Mesendoderm (in vitro differentiated cells): Measurements from ENCODE around the gene KAT6B.

Experiments used
- DNase-seq: peaks from one replicate; pipeline ENCODE4 v3.0.0; 2013
- H2AK5ac ChIP-seq: 2 replicates; pipeline ENCODE4 v1.6.1; 2013; ENCODE audit warnings: low read length, inconsistent platforms
- H2BK120ac ChIP-seq: 2 replicates; pipeline ENCODE4 v1.6.1; 2013; ENCODE audit warnings: low read depth, mild to moderate bottlenecking, low read length, moderate library complexity, mixed read lengths
- H2BK15ac ChIP-seq: replicated peaks from 2 replicates; pipeline ENCODE4 v1.6.1; 2013; ENCODE audit warnings: low read depth, mild to moderate bottlenecking, moderate library complexity
- H2BK5ac ChIP-seq: 2 replicates; pipeline ENCODE4 v1.6.1; 2013; ENCODE audit warnings: low read length, inconsistent platforms
- H3K18ac ChIP-seq: 2 replicates; pipeline ENCODE4 v1.6.1; 2013; ENCODE audit warnings: mild to moderate bottlenecking, low read length, mixed read lengths
- H3K23ac ChIP-seq: one replicate; pipeline ENCODE4 v1.6.1; 2013; ENCODE audit warnings: low read length
- H3K27ac ChIP-seq: 2 replicates; pipeline ENCODE4 v1.5.1; 2013; ENCODE audit warnings: low read depth, mild to moderate bottlenecking, inconsistent platforms, low read length, moderate library complexity
- H3K27me3 ChIP-seq: 2 replicates; pipeline ENCODE4 v1.6.1; 2013; ENCODE audit warnings: low read length, control low read depth, mild to moderate bottlenecking, inconsistent platforms; ENCODE audit not compliant: insufficient read depth, poor library complexity
- H3K36me3 ChIP-seq: 2 replicates; pipeline ENCODE4 v1.6.1; 2013; ENCODE audit warnings: low read length, inconsistent platforms; ENCODE audit not compliant: control insufficient read depth, insufficient read depth
- H3K4ac ChIP-seq: one replicate; pipeline ENCODE4 v1.6.1; 2013; ENCODE audit warnings: low read depth, mild to moderate bottlenecking, low read length, moderate library complexity
- H3K4me1 ChIP-seq: 2 replicates; pipeline ENCODE4 v1.6.1; 2013; ENCODE audit warnings: low read depth, low read length, inconsistent platforms; ENCODE audit not compliant: control insufficient read depth
- H3K4me2 ChIP-seq: 2 replicates; pipeline ENCODE4 v1.6.1; 2013; ENCODE audit warnings: low read length
- H3K4me3 ChIP-seq: 2 replicates; pipeline ENCODE4 v1.5.1; 2013; ENCODE audit warnings: mild to moderate bottlenecking, low read length
- H3K56ac ChIP-seq: one replicate; pipeline ENCODE4 v1.6.1; 2013; ENCODE audit warnings: low read length
- H3K79me1 ChIP-seq: 2 replicates; pipeline ENCODE4 v1.6.1; 2013; ENCODE audit warnings: low read length, inconsistent platforms
- H3K79me2 ChIP-seq: 2 replicates; pipeline ENCODE4 v1.6.1; 2013; ENCODE audit warnings: mild to moderate bottlenecking, low read length; ENCODE audit not compliant: control insufficient read depth, insufficient read depth
- H3K9ac ChIP-seq: 2 replicates; pipeline ENCODE4 v1.6.1; 2013; ENCODE audit warnings: low read length, inconsistent platforms
- H4K5ac ChIP-seq: one replicate; pipeline ENCODE4 v1.6.1; 2013; ENCODE audit warnings: low read length
- H4K8ac ChIP-seq: one replicate; pipeline ENCODE4 v1.6.1; 2013; ENCODE audit warnings: low read depth, mild to moderate bottlenecking, control low read depth, low read length, moderate library complexity
- WGBS: extraction: QIAGEN DNeasy Blood & Tissue Kit; methylation state at CpG from one replicate; pipeline ENCODE4 v1.1.7; 2013; ENCODE audit warnings: low lambda C conversion rate, missing lambda C conversion rate; ENCODE audit not compliant: insufficient coverage; ENCODE audit errors: extremely low coverage; 5-methylcytosine and 5-hydroxymethylcytosine counted together

KAT6B gene

GRCh38 chr10:74877898-74878297, 51.5 kb downstream of the KAT6B start:
- Histone ChIP-seq H3K18ac (no peak overlapping the region), H3K79me1 (no peaks in the 10 kb centered on the region), H4K8ac (no peak overlapping the region), H3K4me2 (no peak overlapping the region), H3K23ac (no peak overlapping the region), H2AK5ac (no peak overlapping the region), H3K9ac (no peak overlapping the region), H4K5ac (no peak overlapping the region), H3K56ac (no peak overlapping the region), H3K79me2 (no peaks in the 10 kb centered on the region), H3K27ac (no peak overlapping the region), H3K4ac (no peak overlapping the region), H2BK15ac (no peak overlapping the region), H3K4me1 (no peaks in the 10 kb centered on the region), H2BK5ac (no peak overlapping the region), H3K27me3 (no peaks in the 10 kb centered on the region), H2BK120ac (no peak overlapping the region), H3K4me3 (no peak overlapping the region), H3K36me3 (no peaks in the 10 kb centered on the region)
- no peak for DNase-seq

GRCh38 chr10:74880041-74880440, 53.6 kb downstream of the KAT6B start:
- no peak overlapping the region for H2AK5ac ChIP-seq
- H3K4me2 ChIP-seq, result no peak overlapping the region
- no peak overlapping the region for H4K8ac ChIP-seq
- H2BK15ac ChIP-seq, result no peak overlapping the region
- H4K5ac ChIP-seq, result no peak overlapping the region
- WGBS, result no CpG with 5 or more reads among the region's 3 CpGs
- no peaks in the 10 kb centered on the region for H3K79me1 ChIP-seq
- no peak overlapping the region for H3K4me3 ChIP-seq
- no peak overlapping the region for H2BK5ac ChIP-seq
- H3K23ac ChIP-seq, result no peak overlapping the region
- no peaks in the 10 kb centered on the region for H3K36me3 ChIP-seq
- H3K18ac ChIP-seq, result no peak overlapping the region
- no peak overlapping the region for H2BK120ac ChIP-seq
- no peak overlapping the region for H3K27ac ChIP-seq
- H3K4ac ChIP-seq, result no peak overlapping the region
- no peaks in the 10 kb centered on the region for H3K27me3 ChIP-seq
- no peaks in the 10 kb centered on the region for H3K4me1 ChIP-seq
- DNase-seq, result no peak
- no peak overlapping the region for H3K9ac ChIP-seq
- no peaks in the 10 kb centered on the region for H3K79me2 ChIP-seq
- H3K56ac ChIP-seq, result no peak overlapping the region

- Histone ChIP-seq H3K79me1 (no peaks in the 10 kb centered on the region), H3K79me2 (no peaks in the 10 kb centered on the region), H3K27ac (no peak overlapping the region), H3K27me3 (no peaks in the 10 kb centered on the region), H2AK5ac (no peak overlapping the region), H3K4ac (no peak overlapping the region), H2BK15ac (no peak overlapping the region), H3K56ac (no peak overlapping the region), H3K36me3 (no peaks in the 10 kb centered on the region), H3K9ac (no peak overlapping the region), H2BK120ac (no peak overlapping the region), H4K5ac (no peak overlapping the region), H3K18ac (no peak overlapping the region), H3K4me1 (no peaks in the 10 kb centered on the region), H3K4me3 (no peak overlapping the region), H3K23ac (no peak overlapping the region), H4K8ac (no peak overlapping the region), H3K4me2 (no peak overlapping the region), H2BK5ac (no peak overlapping the region)
- WGBS, result no CpG with 5 or more reads among the region's 7 CpGs
- DNase-seq, result no peak
Observed at GRCh38 chr10:74881253-74881884, 55.0 kb downstream of the KAT6B start.

GRCh38 chr10:74882427-74882826, 56.0 kb downstream of the KAT6B start:
- Histone ChIP-seq H4K8ac (no peak overlapping the region), H3K79me1 (no peaks in the 10 kb centered on the region), H2AK5ac (no peak overlapping the region), H3K79me2 (no peaks in the 10 kb centered on the region), H3K36me3 (no peaks in the 10 kb centered on the region), H3K4ac (no peak overlapping the region), H3K27ac (no peak overlapping the region), H4K5ac (no peak overlapping the region), H3K4me2 (no peak overlapping the region), H2BK15ac (no peak overlapping the region), H3K9ac (no peak overlapping the region), H2BK120ac (no peak overlapping the region), H3K18ac (no peak overlapping the region), H3K27me3 (no peaks in the 10 kb centered on the region), H2BK5ac (no peak overlapping the region), H3K4me3 (no peak overlapping the region), H3K23ac (no peak overlapping the region), H3K4me1 (no peaks in the 10 kb centered on the region), H3K56ac (no peak overlapping the region)
- no peak for DNase-seq
- no CpG with 5 or more reads among the region's 1 CpG for WGBS

- no peak overlapping the region for H2BK5ac ChIP-seq
- no CpG with 5 or more reads among the region's 3 CpGs for WGBS
- no peak for DNase-seq
- H3K4me3 ChIP-seq, result no peak overlapping the region
- H3K18ac ChIP-seq, result no peak overlapping the region
- no peak overlapping the region for H3K9ac ChIP-seq
- no peaks in the 10 kb centered on the region for H3K27me3 ChIP-seq
- no peak overlapping the region for H3K27ac ChIP-seq
- no peaks in the 10 kb centered on the region for H3K79me2 ChIP-seq
- H3K4me2 ChIP-seq, result no peak overlapping the region
- no peaks in the 10 kb centered on the region for H3K36me3 ChIP-seq
- no peaks in the 10 kb centered on the region for H3K79me1 ChIP-seq
- H2BK120ac ChIP-seq, result no peak overlapping the region
- no peak overlapping the region for H3K23ac ChIP-seq
- no peaks in the 10 kb centered on the region for H3K4me1 ChIP-seq
- H4K8ac ChIP-seq, result no peak overlapping the region
- H3K4ac ChIP-seq, result no peak overlapping the region
- no peak overlapping the region for H2BK15ac ChIP-seq
- H3K56ac ChIP-seq, result no peak overlapping the region
- H2AK5ac ChIP-seq, result no peak overlapping the region
- no peak overlapping the region for H4K5ac ChIP-seq
Observed at GRCh38 chr10:74882831-74883230, 56.4 kb downstream of the KAT6B start.

GRCh38 chr10:74883428-74883827, 57.0 kb downstream of the KAT6B start:
- no peak overlapping the region for H2BK5ac ChIP-seq
- no peaks in the 10 kb centered on the region for H3K4me1 ChIP-seq
- H3K4me2 ChIP-seq, result no peak overlapping the region
- no peaks in the 10 kb centered on the region for H3K79me2 ChIP-seq
- no peaks in the 10 kb centered on the region for H3K27me3 ChIP-seq
- H3K36me3 ChIP-seq, result no peaks in the 10 kb centered on the region
- no peak overlapping the region for H3K4ac ChIP-seq
- no peak overlapping the region for H4K5ac ChIP-seq
- H3K9ac ChIP-seq, result no peak overlapping the region
- no peak overlapping the region for H2BK15ac ChIP-seq
- H3K18ac ChIP-seq, result no peak overlapping the region
- no peak overlapping the region for H2BK120ac ChIP-seq
- H2AK5ac ChIP-seq, result no peak overlapping the region
- no peak overlapping the region for H3K27ac ChIP-seq
- H3K79me1 ChIP-seq, result no peaks in the 10 kb centered on the region
- H4K8ac ChIP-seq, result no peak overlapping the region
- DNase-seq, result no peak
- WGBS, result no CpG with 5 or more reads among the region's 1 CpG
- no peak overlapping the region for H3K4me3 ChIP-seq
- no peak overlapping the region for H3K23ac ChIP-seq
- H3K56ac ChIP-seq, result no peak overlapping the region
